ENCODE data around the gene STK33. TPM values are rescaled to one million over a fixed set of nuclear protein-coding genes. Genes with fewer than 3 reads are reported as not detected.

STK33 gene
- total RNA-seq, 2 experiments from 2014 or later: 2.5 to 3.1 TPM

DNA sequence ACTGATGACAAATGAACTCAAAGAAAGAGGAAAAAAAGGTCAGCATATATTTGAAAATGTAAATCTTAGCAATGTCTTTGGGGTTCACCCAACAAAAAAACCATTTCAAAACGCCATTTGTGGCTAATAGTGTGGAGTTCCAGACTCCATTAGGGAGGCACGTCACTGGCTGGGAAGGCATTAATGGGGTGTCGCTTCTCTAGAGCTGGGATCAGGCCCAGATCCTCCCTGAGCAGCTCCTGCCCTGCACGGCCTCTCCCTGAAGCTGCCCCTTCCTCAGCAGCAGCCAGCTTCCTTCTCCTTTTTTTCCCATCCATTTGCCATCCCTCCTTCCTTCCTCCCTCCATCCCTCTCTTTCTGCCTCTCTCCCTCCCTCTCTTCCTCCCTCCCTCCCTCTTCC, 231.5 kb downstream of the STK33 start:
- ChIA-PET POLR2A (no interaction called here), CTCF (no interaction called here)

DNA sequence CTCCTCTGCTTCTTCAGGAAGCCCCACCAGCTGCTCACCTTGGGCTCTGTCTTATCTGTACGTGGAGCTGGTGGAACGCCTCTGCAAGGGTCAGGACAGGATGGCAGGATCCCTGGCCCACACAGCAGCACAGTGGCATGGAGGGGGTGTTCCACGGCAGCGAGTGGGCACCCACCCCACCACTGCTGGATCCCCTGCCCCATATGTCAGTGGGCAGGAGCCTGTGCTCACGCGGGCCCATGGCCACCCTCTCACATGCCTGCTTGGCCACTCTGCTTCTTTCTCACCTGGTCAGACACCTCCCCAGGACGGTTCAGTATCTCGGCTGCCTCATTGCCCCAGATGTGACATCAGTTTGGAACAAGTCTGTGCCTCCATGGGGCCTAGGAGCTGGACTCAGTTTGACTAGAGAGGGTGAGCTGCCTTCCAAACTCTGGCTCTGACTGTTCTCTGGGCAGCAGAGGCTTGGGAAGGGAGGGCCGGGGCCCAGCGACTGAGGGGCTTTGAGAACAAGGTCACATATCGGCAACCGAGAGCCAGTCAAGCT, 232.3 kb downstream of the STK33 start:
- CTCF ChIA-PET: no interaction called here

DNA sequence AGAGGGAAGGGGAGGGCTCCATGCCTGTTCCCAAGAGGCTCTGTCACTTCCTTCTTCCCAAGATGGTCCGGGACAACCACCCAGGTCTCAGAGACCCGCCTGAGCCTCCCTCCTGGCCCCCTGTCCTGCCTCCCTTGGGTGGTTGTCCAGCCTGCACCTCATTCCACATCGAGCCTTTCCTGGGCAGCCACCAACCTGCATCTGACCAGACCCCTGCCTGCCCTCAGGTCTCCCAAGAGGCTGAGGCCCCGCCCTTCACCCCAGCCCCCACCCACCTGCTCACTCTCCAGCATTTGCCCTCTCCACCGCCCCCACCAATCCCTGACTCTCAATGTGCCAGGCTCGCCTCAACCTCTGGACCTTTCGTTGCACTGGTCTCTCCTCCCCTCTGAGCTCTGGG, 232.8 kb downstream of the STK33 start:
- CTCF ChIA-PET: no interaction called here
- POLR2A ChIA-PET: no interaction called here

More for the DNA sequence above, 232.3 kb downstream of the STK33 start:
- POLR2A ChIA-PET: no interaction called here

DNA sequence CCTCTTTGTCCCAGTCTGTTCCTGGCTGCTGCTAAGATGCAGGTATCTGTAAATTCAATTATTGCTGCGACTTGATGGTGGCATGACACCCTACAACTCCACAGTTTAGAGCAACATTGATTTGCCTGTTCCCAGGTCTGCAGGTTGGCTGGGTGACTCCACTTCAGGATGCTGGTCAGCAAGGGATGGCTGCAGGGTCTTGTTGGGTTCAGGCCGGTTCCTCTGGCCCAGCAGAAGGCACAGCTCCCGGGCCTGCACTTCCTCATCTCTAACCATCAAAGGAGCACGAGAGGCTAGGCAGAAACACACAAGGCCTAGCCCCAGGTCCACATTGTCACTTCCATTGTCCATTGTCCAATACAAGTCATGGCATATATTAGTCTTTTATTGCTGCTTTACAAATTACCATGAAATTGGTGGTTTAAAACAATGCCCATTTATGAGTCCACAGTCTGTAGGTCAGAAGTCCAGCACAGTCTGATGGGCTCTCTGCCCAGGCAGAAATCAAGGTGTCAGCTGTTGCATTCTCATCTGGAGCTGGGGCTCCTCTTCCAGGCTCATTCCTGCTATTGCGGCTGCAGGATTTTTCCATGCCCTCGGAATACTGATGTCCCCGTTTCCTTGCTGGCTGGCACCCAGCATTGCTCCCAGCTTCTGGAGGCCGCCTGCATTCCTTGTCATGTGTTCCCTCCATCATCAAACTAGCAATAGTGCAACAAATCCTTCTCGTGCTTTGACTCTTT, 233.8 kb downstream of the STK33 start:
- ChIA-PET CTCF (no interaction called here), POLR2A (no interaction called here)

DNA sequence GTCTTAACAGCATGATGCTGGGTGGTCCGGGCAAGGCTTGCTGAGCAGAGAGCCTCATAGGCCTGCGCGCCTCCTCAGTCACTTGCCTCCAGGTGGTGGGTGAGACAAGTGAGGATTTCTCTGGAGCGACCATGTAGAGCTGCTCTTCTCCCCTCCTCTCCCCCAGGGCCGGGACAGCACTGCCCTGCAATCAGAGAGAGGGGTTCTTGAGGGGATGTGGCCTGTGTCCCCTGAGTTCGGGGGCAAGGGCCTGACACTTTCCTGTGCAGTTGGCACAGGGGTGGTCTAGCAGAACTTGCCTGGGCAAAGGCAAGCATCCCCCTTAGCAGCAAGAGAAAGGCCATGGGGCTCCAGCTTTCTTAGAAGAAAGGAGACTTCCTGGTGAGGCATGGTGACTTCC, 234.5 kb downstream of the STK33 start:
- POLR2A ChIA-PET: no interaction called here
- CTCF ChIA-PET: no interaction called here

DNA sequence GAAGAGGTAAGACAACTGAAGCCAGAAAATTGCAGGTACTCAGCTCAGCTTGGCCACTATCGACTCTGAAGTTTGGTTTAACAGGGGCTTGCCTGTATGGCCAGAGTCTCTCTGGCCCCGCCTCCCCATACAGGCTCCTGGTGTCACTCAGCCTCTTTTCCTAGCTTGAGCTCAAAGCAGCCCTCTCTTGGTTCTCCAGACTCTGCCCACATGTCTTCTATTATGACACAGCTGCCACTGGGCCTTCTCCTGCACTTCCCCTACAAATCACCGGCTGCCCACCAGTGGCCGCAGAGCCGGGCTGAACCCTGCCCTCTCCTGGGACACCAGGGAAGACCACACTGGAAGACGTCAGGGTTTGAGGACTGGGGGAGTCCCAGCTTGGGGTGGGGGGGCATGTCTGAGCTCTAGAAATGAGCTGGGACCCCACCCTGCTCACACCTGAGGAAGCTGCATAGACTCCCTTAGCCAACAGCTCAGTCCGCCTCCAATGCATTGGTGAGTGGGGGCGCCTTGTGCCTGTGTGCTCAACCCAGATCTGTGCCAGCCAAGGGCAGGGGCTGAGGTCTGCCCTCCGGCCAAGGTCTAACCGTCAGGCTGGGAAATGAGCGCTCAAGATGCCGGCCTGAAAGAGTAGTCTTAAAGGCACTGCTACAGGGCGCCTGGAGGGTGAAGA, 236.0 kb downstream of the STK33 start:
- POLR2A ChIA-PET: no interaction called here
- CTCF ChIA-PET: no interaction called here

DNA sequence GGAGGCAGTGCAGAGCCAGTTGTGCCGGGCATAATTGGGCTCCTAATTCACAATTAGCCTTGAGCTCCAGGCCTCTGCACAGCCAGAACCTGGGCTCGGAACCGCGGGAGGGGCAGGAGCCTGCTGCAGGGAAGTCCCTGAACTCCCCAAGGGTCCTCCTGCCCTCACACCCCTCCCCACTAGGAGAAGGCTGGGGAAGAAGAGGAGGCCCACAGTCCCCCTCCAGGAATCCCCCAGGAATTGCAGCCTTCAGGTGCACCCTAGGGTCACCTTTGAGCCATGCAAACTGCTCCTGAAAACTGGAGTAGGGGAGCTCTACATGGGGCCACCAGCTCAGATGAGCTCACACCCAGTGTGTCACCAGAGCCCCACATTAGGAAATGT, 236.5 kb downstream of the STK33 start:
- ChIA-PET POLR2A (no interaction called here), CTCF (no interaction called here)

DNA sequence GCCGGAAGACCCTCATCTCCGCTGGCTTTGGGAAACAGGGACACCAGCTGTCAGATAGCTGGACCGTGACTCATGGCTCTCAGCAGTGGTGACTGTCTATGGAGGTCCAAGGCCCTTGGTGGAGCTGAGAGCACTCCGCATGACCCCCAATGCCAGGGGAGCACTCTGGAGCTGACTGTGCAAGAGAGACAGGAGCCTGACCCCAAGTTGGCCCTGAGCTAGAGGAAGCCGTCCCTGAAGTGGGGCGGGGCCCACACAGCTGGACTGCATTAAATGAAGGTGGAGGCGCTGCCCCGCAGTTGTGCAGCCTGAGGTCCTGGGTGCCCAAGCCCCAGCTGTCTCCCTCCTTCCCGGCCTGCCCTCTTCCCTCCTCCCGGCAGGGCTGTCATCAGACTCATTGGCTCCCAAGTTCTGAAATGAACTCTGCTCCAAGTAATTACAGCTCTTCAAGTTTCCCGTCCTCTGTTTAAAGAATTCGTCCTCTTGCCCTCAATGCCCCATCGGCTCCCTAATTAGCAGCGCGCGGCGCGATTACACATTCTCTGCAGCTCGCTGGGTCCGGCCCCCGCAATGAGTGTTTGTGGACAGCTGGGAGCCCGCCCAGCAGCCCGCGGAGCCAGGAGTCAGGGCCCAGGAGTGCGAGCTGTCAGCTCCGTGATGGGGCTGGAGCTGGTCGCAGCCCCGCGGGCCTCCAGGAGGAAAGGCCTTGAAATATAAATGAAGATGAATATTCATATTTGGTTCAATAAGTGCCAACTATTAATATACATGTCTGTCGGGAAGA, 237.1 kb downstream of the STK33 start:
- POLR2A ChIA-PET: no interaction called here

DNA sequence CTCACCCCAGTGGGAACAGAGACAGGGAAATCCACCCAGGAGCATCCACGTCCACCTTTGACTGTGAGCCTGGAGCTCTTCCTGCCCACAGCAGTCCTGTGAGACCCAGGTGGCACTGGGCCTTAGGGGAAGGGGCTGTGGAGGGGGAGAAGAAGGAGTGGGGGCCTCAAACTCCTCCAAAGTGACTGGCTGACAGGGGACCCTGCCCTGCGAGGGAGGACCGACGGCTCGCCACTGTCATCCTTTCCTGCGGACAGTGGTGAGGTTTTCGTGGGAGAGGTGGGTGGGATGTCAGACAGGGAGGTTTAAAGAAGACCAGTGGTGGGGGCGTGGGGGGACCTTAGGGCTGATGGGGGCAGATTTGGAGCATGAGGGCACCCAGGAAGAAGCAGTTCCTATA, 237.8 kb downstream of the STK33 start:
- ChIA-PET CTCF (no interaction called here), POLR2A (no interaction called here)

More for the DNA sequence above, 237.1 kb downstream of the STK33 start:
- CTCF ChIA-PET: no interaction called here

DNA sequence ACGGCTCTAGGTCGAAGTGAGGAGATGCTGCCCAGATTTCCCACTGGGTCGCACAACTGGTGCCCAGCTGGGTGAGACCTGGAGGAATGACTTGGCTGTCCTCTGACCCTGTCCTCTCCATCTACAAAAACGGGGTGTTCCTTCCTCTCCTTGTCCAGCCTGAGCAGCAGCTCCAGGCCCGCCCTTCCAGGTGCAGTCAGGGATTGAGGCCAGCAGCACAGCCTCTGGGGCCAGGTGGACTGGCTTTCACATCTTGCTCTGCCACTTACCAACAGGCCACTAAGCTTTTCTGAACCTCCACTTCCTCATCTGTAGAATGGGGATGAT, 238.6 kb downstream of the STK33 start:
- CTCF ChIA-PET: no interaction called here
- POLR2A ChIA-PET: no interaction called here

DNA sequence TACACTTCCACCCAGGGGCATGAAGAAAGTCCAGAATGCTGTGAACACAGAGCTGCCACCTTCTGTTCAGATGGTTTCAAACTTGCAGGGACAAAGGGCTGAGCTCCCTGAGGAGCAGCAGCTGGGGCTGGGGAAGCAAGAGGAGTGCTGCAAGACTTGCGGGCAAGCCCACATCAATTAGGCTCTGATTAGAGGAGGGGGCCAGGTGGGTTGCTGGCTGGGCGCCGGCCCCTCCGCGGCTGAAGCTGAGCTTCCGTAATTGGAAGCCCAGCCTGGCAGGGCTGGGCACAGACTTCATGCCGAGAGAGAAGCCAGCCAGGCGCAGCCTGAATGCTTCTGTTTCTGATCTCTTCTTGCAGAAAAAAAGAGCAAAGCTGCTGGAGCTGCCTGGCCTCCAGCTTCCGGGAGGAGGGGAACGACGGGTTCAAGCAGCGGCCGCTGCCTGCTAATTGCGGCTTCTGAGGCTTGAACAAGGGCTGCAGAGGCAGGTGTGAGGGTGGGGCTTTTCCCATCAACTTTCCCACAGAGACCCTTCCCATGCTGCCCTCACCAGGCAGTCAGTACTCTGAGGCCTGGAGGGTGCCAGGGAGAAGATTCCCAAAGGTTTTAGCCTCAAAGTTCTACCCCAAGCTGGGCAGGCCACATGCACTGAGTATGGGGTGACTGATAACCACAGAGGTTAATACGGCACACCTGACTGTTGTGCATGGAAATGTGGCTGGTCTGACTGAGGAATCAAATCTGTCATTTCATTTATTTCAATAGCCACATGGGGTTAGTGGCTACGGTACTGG, 239.2 kb downstream of the STK33 start:
- ChIA-PET CTCF (no interaction called here), POLR2A (no interaction called here)

DNA sequence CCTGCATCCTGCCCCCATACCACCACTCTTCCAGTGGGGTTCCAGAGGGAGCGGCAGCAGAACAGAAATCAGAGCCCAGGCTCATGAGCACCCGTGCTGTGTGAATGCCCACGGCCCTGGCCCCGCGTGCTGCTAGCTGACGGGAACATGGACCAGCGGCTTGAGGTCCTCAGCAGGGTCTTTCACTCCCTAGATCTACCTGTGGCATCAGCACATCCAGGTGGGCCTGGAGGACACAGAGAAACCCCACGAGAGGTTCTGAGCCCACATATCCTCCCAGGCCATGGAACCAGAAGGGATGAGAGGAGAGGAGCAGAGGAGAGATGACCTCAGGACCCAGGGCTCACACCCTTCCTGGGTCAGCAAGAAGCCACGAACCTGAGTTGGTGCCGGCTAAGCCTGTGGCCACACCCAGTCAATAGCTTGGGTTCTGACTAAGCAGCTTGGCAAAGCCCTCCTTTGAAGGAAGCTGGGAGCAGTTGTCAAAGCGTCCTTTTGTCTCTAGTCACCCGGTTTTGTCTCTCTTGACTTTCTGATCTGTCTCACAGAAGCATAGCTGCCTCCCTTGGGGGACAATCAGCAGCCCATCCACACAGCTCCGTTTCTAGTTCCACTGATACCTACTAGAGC, 241.0 kb downstream of the STK33 start:
- ChIA-PET POLR2A (no interaction called here), CTCF (no interaction called here)

DNA sequence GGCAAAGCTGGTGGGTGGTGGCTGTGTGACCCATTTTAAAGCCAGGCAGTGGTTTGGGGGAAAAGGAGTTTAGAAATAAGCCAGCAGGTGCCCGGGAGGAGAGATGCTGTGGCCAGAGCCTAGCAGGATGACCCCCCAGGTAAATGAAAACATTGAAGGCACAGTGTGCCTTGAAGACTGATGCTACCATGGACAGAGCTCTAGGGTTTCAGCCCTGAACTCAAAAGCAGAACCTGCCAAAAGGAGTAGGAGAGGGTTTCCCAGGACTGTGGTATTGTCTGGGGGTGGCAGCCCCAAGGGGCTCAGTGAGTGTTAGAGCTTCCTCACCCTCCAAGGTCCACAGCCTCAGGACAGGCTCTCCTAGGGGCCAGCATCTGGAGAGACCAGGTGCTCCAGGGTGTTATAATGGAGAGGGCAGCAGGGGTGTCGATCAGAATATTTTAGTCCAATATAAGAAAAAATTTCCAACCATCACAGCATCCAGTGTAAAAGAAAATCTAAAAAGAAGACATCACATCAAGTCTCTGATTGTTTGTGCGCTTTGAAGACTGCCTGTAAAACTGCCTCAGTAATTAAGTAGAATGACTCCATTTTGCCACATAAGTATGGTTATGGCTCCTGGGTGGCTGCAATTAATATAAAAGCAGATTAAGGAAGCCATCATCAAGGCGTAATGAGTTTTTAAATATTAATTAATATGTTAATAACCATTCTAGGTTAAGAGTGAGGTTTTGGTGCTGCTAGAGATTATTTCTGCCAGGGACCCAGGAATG, 241.7 kb downstream of the STK33 start:
- CTCF ChIA-PET: no interaction called here
- POLR2A ChIA-PET: no interaction called here

DNA sequence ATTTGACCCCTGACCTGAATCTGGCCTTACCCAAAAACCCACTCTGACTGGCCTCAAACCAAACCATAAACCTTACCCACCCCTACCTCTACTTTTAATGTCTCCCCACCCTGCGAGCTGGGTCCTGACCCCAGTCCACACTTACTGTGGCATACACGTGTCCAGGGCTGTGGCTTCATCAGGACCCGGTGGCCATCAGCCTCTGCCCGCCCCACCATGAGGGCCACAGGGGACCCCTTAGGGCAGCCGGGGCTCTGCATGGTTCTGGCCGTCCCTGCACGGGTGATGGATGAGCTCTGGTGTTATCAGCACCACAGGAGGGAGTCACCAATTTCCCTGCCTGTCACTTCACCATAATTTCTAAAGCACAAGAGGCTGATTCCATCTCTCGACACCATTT, 242.8 kb downstream of the STK33 start:
- POLR2A ChIA-PET: no interaction called here
- CTCF ChIA-PET: no interaction called here

DNA sequence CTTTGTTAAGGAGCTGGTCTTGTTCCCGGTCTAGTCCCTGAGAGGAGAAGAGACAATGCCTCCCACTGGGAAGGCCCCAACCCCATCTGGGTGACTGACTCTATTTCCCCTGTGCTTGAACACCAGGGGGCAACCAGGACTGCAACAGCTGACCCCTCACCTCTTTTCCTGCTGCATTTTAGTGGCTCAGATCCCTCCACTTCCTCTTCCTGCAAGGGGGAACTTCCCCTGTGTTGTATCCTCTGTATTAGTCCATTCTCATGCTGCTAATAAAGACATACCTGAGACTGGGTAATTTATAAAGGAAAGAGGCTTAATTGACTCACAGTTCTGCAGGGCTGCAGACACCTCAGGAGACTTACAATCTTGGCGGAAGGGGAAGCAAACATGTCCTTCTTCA, 246.1 kb downstream of the STK33 start:
- CTCF ChIA-PET: no interaction called here
- POLR2A ChIA-PET: no interaction called here

DNA sequence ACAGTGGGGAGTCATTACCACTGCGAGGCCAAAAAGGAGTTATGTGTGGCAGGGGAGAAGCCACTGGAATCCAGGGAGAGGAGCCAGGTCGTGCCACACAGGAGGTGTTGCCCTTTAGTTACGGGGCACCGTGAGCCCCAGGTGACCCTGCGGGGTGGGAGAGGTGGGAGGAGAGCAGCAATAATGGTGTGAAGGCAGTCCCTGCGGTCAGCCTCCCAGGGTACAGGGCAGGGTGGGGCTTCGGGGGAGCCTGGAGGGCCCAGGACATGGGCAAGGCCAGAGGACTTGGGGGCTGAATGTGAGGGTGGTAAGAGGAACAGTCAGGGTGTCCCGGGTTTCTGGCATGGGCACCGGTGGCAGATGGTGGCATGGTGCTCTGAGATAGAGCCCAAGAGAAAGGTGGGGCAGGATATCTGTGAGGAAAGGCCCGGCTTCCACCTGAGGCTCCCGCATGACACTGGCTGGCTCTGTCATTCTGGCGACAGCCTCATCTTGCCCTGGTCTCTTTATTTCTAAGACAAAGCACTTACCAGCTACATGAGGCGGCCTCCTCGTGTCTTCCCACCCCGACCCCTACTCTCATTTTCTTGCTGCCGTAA, 247.8 kb downstream of the STK33 start:
- POLR2A ChIA-PET: no interaction called here
- CTCF ChIA-PET: no interaction called here

DNA sequence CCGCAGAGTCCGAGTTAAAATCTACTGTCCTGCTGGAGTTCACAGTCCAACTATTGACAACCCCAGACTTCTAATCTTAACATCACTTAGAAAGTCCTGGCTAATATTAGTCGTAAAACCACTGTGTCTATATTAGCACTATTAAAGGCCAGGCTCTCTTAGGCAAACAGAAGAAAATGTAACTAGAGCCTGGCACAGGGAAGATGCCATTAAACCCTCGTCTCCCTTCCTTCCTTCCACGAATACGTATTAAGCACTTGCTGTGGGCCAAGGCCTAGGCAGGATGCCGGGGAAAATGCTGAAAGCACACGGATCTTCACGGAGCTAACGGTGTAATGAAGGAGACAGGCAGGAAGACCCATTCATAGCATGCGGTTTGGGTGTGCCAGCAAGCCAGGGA, 248.8 kb downstream of the STK33 start:
- POLR2A ChIA-PET: no interaction called here

DNA sequence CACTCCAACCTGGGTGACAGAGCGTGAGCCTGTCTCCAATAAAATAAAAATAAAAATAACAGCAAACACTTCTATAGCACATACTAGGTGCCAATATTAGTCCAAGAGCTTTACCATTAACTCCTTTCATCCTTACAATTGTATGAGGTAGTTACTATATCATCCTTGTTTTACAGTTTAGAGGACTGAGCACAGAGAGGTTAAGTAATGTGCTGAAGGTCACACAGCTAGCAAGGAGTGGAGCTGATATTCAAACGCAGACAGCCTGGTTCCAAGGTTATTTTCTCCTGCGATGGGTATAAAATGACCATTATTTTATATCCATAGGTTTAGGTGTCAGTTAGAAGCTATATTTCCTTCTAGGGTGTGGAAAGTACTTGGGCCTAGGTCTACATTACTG, 249.7 kb downstream of the STK33 start:
- ChIA-PET CTCF (no interaction called here), POLR2A (no interaction called here)

More for the DNA sequence above, 248.8 kb downstream of the STK33 start:
- CTCF ChIA-PET: no interaction called here

Measured in activated CD8-positive, alpha-beta memory T cell treated with anti-CD3 and anti-CD28 coated beads for 36 hours (primary cell).